HepG2 (cell line): ENCODE measurements around the gene TRIM36. TPM values are rescaled to one million over a fixed set of nuclear protein-coding genes. Genes with fewer than 3 reads are reported as not detected.
A peak's percentile ranks its signal among the peaks of the same experiment; 100 is the strongest.

Experiments
- ATAC-seq: fragments of 200-7000 bp; cut with Tn5 transposase; 3 replicates; pipeline ENCODE4 v1.9.1; 2020; ENCODE audit warnings: mild to moderate bottlenecking, moderate library complexity
- BruUV-seq: library from RNA; stranded (reverse); fragments of 400-500 nt; replicated peaks from 2 replicates; lab custom pipeline; 2021; lab: Mats Ljungman, UMichigan
- CTCF ChIA-PET: fragments of 300-600 bp; formaldehyde crosslinking; extraction: SDS; loops from one replicate; lab custom pipeline; 2021; ENCODE audit warnings: low total read pairs, inconsistent platforms, low intra/inter-chr PET ratio; lab: Yijun Ruan, JAX
- POLR2A ChIA-PET: fragments of 350-600 bp; sonication (Branson Sonifier 250); formaldehyde crosslinking; loops from one replicate; lab custom pipeline; 2020; ENCODE audit warnings: antibody characterized with exemption, inconsistent platforms; lab: Yijun Ruan, JAX
- DNase-seq: peaks from one replicate; pipeline ENCODE4 v3.0.0-alpha.2; 2015; ENCODE audit warnings: low spot score
- FAIRE-seq: peaks from 3 replicates; lab custom pipeline; 2011; peaks lifted over from hg19 to GRCh38; lab: Jason Lieb, UNC
- H2AFZ ChIP-seq: one replicate; pipeline ENCODE4 v1.6.1; 2011; ENCODE audit warnings: low read length, inconsistent platforms
- H3K27ac ChIP-seq: fragments of 300-600 bp; 3 replicates; pipeline ENCODE4 v1.8.0; 2011; ENCODE audit warnings: mixed run types, mild to moderate bottlenecking, mixed read lengths, low read length, inconsistent platforms; ENCODE audit not compliant: insufficient read depth; ENCODE audit errors: extremely low read length
- H3K27me3 ChIP-seq, 2 experiments: fragments of 200-600 bp in 1 of 2; 2 replicates in 1 of 2; 3 replicates in 1 of 2; pipeline versions ENCODE4 v1.6.0 to v1.8.0; 2011; ENCODE audit warnings: low read length in 2 of 2, mild to moderate bottlenecking in 2 of 2, moderate library complexity in 2 of 2, inconsistent platforms in 1 of 2; ENCODE audit not compliant: insufficient read depth in 2 of 2, control insufficient read depth in 1 of 2
- H3K36me3 ChIP-seq, 2 experiments: fragments of 200-600 bp in 1 of 2; replicated peaks in 1 of 2; 2 replicates in 1 of 2; 3 replicates in 1 of 2; pipeline versions ENCODE4 v1.5.1 to v1.8.0; 2011; ENCODE audit warnings: low read length in 2 of 2, inconsistent platforms in 1 of 2; ENCODE audit not compliant: insufficient read depth in 2 of 2, control insufficient read depth in 1 of 2
- H3K4me1 ChIP-seq: 2 replicates; pipeline ENCODE4 v1.5.1; 2012; ENCODE audit warnings: low read length, inconsistent platforms; ENCODE audit not compliant: insufficient read depth
- H3K4me2 ChIP-seq: 2 replicates; pipeline ENCODE4 v1.6.0; 2011; ENCODE audit warnings: low read depth, low read length, inconsistent platforms
- H3K4me3 ChIP-seq, 3 experiments: fragments of 200-600 bp in 1 of 3; sonication (generic), shearing (Covaris generic) in 1 of 3; replicated peaks in 1 of 3; 2 replicates each; pipeline ENCODE4 v1.5.1; 2011 to 2016; ENCODE audit warnings: low read length in 3 of 3, inconsistent platforms in 2 of 3, low read depth in 2 of 3, mild to moderate bottlenecking in 2 of 3, control low read depth in 1 of 3, mixed read lengths in 1 of 3; ENCODE audit not compliant: insufficient read depth in 1 of 3
- H3K79me2 ChIP-seq: one replicate; pipeline ENCODE4 v1.6.1; 2011; ENCODE audit warnings: low read length, inconsistent platforms; ENCODE audit not compliant: insufficient read depth
- H3K9ac ChIP-seq: 2 replicates; pipeline ENCODE4 v1.6.0; 2011; ENCODE audit warnings: mild to moderate bottlenecking, low read depth, low read length, inconsistent platforms; ENCODE audit not compliant: insufficient read depth
- H3K9me3 ChIP-seq: 2 replicates; pipeline ENCODE4 v1.5.1; 2012; ENCODE audit warnings: mild to moderate bottlenecking, low read length
- H4K20me1 ChIP-seq: 2 replicates; pipeline ENCODE4 v1.6.0; 2011; ENCODE audit warnings: inconsistent platforms, mild to moderate bottlenecking, low read length, moderate library complexity; ENCODE audit not compliant: insufficient read depth
- BORCS8-MEF2B ChIP-seq: sonication (generic); formaldehyde crosslinking; IDR thresholded peaks from 2 replicates; pipeline ENCODE4 v1.8.0; 2022; ENCODE audit warnings: mild to moderate bottlenecking, missing genetic modification reagents
- HNRNPK ChIP-seq: fragments of 200-400 bp; formaldehyde crosslinking; IDR thresholded peaks from 2 replicates; pipeline ENCODE4 v1.6.1; 2018; ENCODE audit warnings: low read length, low read depth, moderate library complexity, mild to moderate bottlenecking; ENCODE audit not compliant: poor library complexity, severe bottlenecking
- POLR2A ChIP-seq, 2 experiments: IDR thresholded peaks; 2 replicates each; pipeline ENCODE4 v1.6.1; 2011; ENCODE audit warnings: low read depth in 2 of 2, low read length in 2 of 2, mild to moderate bottlenecking in 1 of 2, moderate library complexity in 1 of 2; ENCODE audit not compliant: insufficient read depth in 1 of 2
- ZBTB8A ChIP-seq: sonication (generic); formaldehyde crosslinking; IDR thresholded peaks from 2 replicates; pipeline ENCODE4 v1.4.0; 2020; ENCODE audit warnings: mild to moderate bottlenecking, low read depth, missing genetic modification reagents, borderline replicate concordance
- ZFP37 ChIP-seq: sonication (generic); formaldehyde crosslinking; IDR thresholded peaks from 2 replicates; pipeline ENCODE4 v1.4.0; 2020; ENCODE audit warnings: missing genetic modification reagents, borderline replicate concordance
- ZNF891 ChIP-seq: sonication (generic); formaldehyde crosslinking; IDR thresholded peaks from 2 replicates; pipeline ENCODE4 v1.5.0; 2020; ENCODE audit warnings: mild to moderate bottlenecking, missing genetic modification reagents
- WGBS: methylation state at CpG from one replicate; pipeline ENCODE4 v1.1.6; 2017; ENCODE audit warnings: low lambda C conversion rate; 5-methylcytosine and 5-hydroxymethylcytosine counted together
- in situ Hi-C: cut with HindIII; loops from 2 replicates; pipeline ENCODE4 v1.10.0; 2017; ENCODE audit warnings: low pct_unique_long_range_greater_than_20kb; ENCODE audit not compliant: extremely low pct_ligation_motif_present
- intact Hi-C: fragments of 100-400 bp; cut with micrococcal nuclease; formaldehyde crosslinking; loops from one replicate; pipeline ENCODE4 v1.10.0; 2022; ENCODE audit not compliant: unreplicated experiment
- polyA plus RNA-seq, 8 experiments: library from polyadenylated mRNA; depleted of rRNA in 3 of 8; stranded (reverse) in 7 of 8; unstranded in 1 of 8; fragments of >200 nt; fragmentation: Illumina TruSeq in 4 of 8; extraction: Trizol in 4 of 8; gene quantifications; 2 replicates each; pipeline versions ENCODE4 v1.2.1 to v1.2.3, GENCODE V29; 2011 to 2016; ENCODE audit warnings: low read depth in 4 of 8, missing spikeins in 1 of 8, mixed read lengths in 1 of 8; ENCODE audit not compliant: insufficient read depth in 1 of 8
- total RNA-seq, 5 experiments: library from RNA; depleted of rRNA; stranded (reverse); fragments of >200 nt; fragmentation: Illumina TruSeq; extraction: Trizol; gene quantifications; 2 replicates each; pipeline ENCODE4 v1.2.3, GENCODE V29; 2016; ENCODE audit warnings: low read depth in 1 of 5
- TF ChIP-seq, protein P1 (sequence below): IDR thresholded peaks from 2 replicates; pipeline ENCODE4 v1.6.1; 2018; ENCODE audit warnings: missing genetic modification reagents, mild to moderate bottlenecking, missing compliant biosample characterization

TRIM36 gene
- total and polyA plus RNA-seq, 2 of the 13 experiments (the other 11 are each of a cell fraction or from before 2014, with no cell fraction given): 1.7 to 2.4 TPM

DNA sequence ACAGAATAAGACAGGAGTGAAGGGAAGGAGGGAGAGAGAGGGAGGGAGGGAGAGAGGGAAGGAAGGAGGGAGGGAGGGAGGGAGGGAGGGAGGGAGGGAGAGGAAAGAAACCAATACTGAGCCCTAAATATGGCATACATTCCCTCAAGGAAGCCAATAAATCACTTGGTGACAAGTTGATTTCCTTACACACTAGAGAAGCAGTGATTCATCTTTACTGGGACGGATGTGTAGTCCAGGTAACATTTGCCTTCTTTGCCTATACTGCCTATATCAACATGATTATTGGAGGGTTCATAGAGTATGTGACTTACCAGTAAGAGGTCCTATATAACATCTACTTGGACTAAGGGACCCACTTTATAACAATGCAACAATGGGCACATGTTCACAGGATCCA is 83.2 kb downstream of the TRIM36 start:
- no peak overlapping the region for H3K4me3 ChIP-seq
- DNase-seq (no peak), ATAC-seq (no peak), FAIRE-seq (no peak)
- H3K4me2 ChIP-seq: no peak overlapping the region
- H3K27ac ChIP-seq: no peak overlapping the region
- in situ Hi-C loops (no loop called here), intact Hi-C loops (no loop called here)
- ChIA-PET POLR2A (no interaction called here), CTCF (no interaction called here)
- H3K36me3 ChIP-seq: no peaks in the 10 kb centered on the region
- BruUV-seq: no TSS peak
- TF ChIP-seq BORCS8-MEF2B (CRISPR knock-in tag) (no peak), HNRNPK (peak; percentile 62), POLR2A (IDR thresholded peaks at IDR 0.05; ENCODE audit: insufficient read depth in 1 of 2, low read depth in 2 of 2, low read length in 2 of 2) (no peak), ZBTB8A (CRISPR knock-in tag) (no peak), ZFP37 (CRISPR knock-in tag) (no peak), ZNF891 (CRISPR knock-in tag) (no peak)
- no peaks in the 10 kb centered on the region for H4K20me1 ChIP-seq
- no peaks in the 10 kb centered on the region for H3K9me3 ChIP-seq
- H3K27me3 ChIP-seq: peaks cover 0 to 12% of the 10 kb centered on the region in 2 experiments; a peak in 2 of 5 replicates
- WGBS: 63% methylated on average over 1 of the region's 1 CpG
- no peaks in the 10 kb centered on the region for H3K79me2 ChIP-seq
- H3K9ac ChIP-seq: no peak overlapping the region
- no peak overlapping the region for H2AFZ ChIP-seq
- no peaks in the 10 kb centered on the region for H3K4me1 ChIP-seq

DNA sequence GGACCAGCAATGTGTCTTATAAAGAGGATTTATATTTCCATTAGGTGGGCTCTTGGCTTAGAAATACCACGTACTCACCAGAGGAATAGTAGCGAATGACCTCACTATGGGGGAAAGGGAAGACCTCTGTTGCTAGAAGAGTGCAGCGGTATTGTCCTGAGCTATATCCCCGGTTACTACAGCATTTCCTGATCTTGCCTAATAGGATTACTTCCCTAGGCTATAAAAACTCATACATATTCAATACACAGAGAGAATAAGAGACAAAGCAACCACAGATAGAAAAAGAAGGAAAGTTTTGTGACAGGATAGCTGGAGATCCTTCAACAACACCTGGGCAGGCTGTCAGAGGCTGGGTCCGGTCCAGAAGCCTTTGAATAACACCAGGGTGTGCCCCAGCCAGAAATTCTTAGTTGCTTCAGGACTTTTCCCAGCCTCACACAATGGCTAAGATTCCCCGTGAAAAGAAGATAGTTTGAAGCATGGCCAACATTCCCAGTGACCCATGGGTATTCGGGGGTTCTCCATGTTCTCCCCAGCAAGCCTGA is 85.4 kb downstream of the TRIM36 start:
- H3K27me3 ChIP-seq: 0 out of 5 replicates have a peak, but pooled peaks cover 0 to 2% of the 10 kb centered on the region in 2 experiments
- H3K9me3 ChIP-seq: no peaks in the 10 kb centered on the region
- intact Hi-C loops (no loop called here), in situ Hi-C loops (no loop called here)
- H3K4me1 ChIP-seq: no peaks in the 10 kb centered on the region
- H3K36me3 ChIP-seq: no peaks in the 10 kb centered on the region
- H2AFZ ChIP-seq: no peak overlapping the region
- DNase-seq (no peak), FAIRE-seq (no peak)
- no peak overlapping the region for H3K4me2 ChIP-seq
- no peaks in the 10 kb centered on the region for H4K20me1 ChIP-seq
- H3K4me3 ChIP-seq: no peak overlapping the region
- ChIA-PET POLR2A (no interaction called here), CTCF (no interaction called here)
- no peak overlapping the region for H3K27ac ChIP-seq
- TF ChIP-seq, protein P1, sequence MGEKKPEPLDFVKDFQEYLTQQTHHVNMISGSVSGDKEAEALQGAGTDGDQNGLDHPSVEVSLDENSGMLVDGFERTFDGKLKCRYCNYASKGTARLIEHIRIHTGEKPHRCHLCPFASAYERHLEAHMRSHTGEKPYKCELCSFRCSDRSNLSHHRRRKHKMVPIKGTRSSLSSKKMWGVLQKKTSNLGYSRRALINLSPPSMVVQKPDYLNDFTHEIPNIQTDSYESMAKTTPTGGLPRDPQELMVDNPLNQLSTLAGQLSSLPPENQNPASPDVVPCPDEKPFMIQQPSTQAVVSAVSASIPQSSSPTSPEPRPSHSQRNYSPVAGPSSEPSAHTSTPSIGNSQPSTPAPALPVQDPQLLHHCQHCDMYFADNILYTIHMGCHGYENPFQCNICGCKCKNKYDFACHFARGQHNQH (CRISPR knock-in tag): no peak
- TF ChIP-seq, all 625 proteins: peak for 0
- ATAC-seq: no peak
- no TSS peak for BruUV-seq
- H3K9ac ChIP-seq: no peak overlapping the region
- no peaks in the 10 kb centered on the region for H3K79me2 ChIP-seq
- 4% methylated on average over 7 of the region's 7 CpGs for WGBS
